ENCODE measurements around the gene NCOA5. TPM values are rescaled to one million over a fixed set of nuclear protein-coding genes. Genes with fewer than 3 reads are reported as not detected.

NCOA5 gene
- total and polyA plus RNA-seq, 8 donors = 20.6 to 55.0 (median 49.3) TPM

GRCh38 chr20:46085179-46085851 is 4.4 kb downstream of the NCOA5 start:
- H3K4me3 ChIP-seq = no peak overlapping the region
- H3K9me3 ChIP-seq = no peaks in the 10 kb centered on the region
- intact Hi-C loops (cut with DNase I) = loop anchor here in 1 of 2 donors (5.0 kb wide), 1 partner anchor 73 kb away; no protein-coding TSS in a partner anchor
- H3K36me3 ChIP-seq = no peaks in the 10 kb centered on the region
- TF ChIP-seq CTCF (IDR thresholded peaks at IDR 0.05) = no peak
- H3K27ac ChIP-seq = no peak overlapping the region
- peak in 2 of 4 donors; percentile 49 to 63 for DNase-seq
- H3K4me1 ChIP-seq = peaks cover 45 to 89% of the 10 kb centered on the region in 2 donors
- H3K27me3 ChIP-seq = no peaks in the 10 kb centered on the region
- no peak for ATAC-seq

- Histone ChIP-seq H3K36me3 (no peaks in the 10 kb centered on the region), H3K4me1 (peaks cover 45 to 93% of the 10 kb centered on the region in 2 donors), H3K27ac (no peak overlapping the region), H3K9me3 (no peaks in the 10 kb centered on the region), H3K4me3 (no peak overlapping the region), H3K27me3 (no peaks in the 10 kb centered on the region)
- intact Hi-C loops (cut with DNase I) = loop anchor here in 1 of 2 donors (5.0 kb wide), 1 partner anchor 72 kb away; no protein-coding TSS in a partner anchor
- ATAC-seq (no peak), DNase-seq (no peak)
- TF ChIP-seq CTCF (IDR thresholded peaks at IDR 0.05) = no peak
Observed at GRCh38 chr20:46084805-46085178, 5.0 kb downstream of the NCOA5 start.

- intact Hi-C loops (cut with DNase I) = no loop called here
- TF ChIP-seq CTCF (IDR thresholded peaks at IDR 0.05) = no peak
- peaks cover 45 to 88% of the 10 kb centered on the region in 2 donors for H3K4me1 ChIP-seq
- no peaks in the 10 kb centered on the region for H3K27me3 ChIP-seq
- ATAC-seq (no peak), DNase-seq (no peak)
- H3K27ac ChIP-seq = no peak overlapping the region
- peaks cover 0 to 12% of the 10 kb centered on the region in 2 donors for H3K36me3 ChIP-seq
- no peaks in the 10 kb centered on the region for H3K9me3 ChIP-seq
- no peak overlapping the region for H3K4me3 ChIP-seq
Observed at GRCh38 chr20:46083531-46084061, 6.2 kb downstream of the NCOA5 start.

- intact Hi-C loops (cut with DNase I) = no loop called here
- Histone ChIP-seq H3K36me3 (peaks cover 0 to 17% of the 10 kb centered on the region in 2 donors), H3K4me3 (no peak overlapping the region), H3K9me3 (no peaks in the 10 kb centered on the region), H3K4me1 (peaks cover 41 to 83% of the 10 kb centered on the region in 2 donors), H3K27me3 (no peaks in the 10 kb centered on the region), H3K27ac (no peak overlapping the region)
- DNase-seq (no peak), ATAC-seq (no peak)
- no peak for TF ChIP-seq CTCF (IDR thresholded peaks at IDR 0.05)
Observed at GRCh38 chr20:46083101-46083500, 6.7 kb downstream of the NCOA5 start.

GRCh38 chr20:46081074-46081473 is 8.7 kb downstream of the NCOA5 start:
- intact Hi-C loops (cut with DNase I) = no loop called here
- Histone ChIP-seq H3K4me1 (peaks cover 29 to 63% of the 10 kb centered on the region in 2 donors), H3K36me3 (peaks cover 0 to 29% of the 10 kb centered on the region in 2 donors), H3K27me3 (no peaks in the 10 kb centered on the region), H3K4me3 (no peak overlapping the region), H3K9me3 (no peaks in the 10 kb centered on the region), H3K27ac (no peak overlapping the region)
- ATAC-seq (no peak), DNase-seq (no peak)
- TF ChIP-seq CTCF (IDR thresholded peaks at IDR 0.05) = no peak
